HG03469 (cell line): ENCODE measurements around the gene MARCHF3.
"Not testable (repeated sequence)": the region's sequence is repeated elsewhere in the genome, so short reads cannot be mapped to it uniquely, and the experiment has no call there.

Experiments used
- ATAC-seq: cut with Tn5 transposase; IDR thresholded peaks from one replicate; pipeline ENCODE4 v1.9.1; 2021; ENCODE audit warnings: mild to moderate bottlenecking, moderate library complexity, moderate number of reproducible peaks; ENCODE audit not compliant: unreplicated experiment

MARCHF3 gene

GRCh38 chr5:126924331-126925033 lies 105.9 kb downstream of the MARCHF3 start:
- ATAC-seq = no peak

GRCh38 chr5:126921241-126922091 lies 108.9 kb downstream of the MARCHF3 start:
- no peak for ATAC-seq

GRCh38 chr5:126920291-126920690 lies 110.1 kb downstream of the MARCHF3 start:
- no peak for ATAC-seq

- ATAC-seq = no peak
Observed at GRCh38 chr5:126919566-126919965, 110.8 kb downstream of the MARCHF3 start.

- no peak for ATAC-seq
Observed at GRCh38 chr5:126918615-126918957, 111.8 kb downstream of the MARCHF3 start.

- ATAC-seq = no peak
Observed at GRCh38 chr5:126917918-126918614, 112.3 kb downstream of the MARCHF3 start.

- ATAC-seq = no peak
Observed at GRCh38 chr5:126915496-126915895, 114.9 kb downstream of the MARCHF3 start.

- ATAC-seq = no peak
Observed at GRCh38 chr5:126914801-126915436, 115.4 kb downstream of the MARCHF3 start.

- no peak for ATAC-seq
Observed at GRCh38 chr5:126912616-126913200, 117.7 kb downstream of the MARCHF3 start.

GRCh38 chr5:126911986-126912385 lies 118.4 kb downstream of the MARCHF3 start:
- no peak for ATAC-seq

- ATAC-seq = no peak
Observed at GRCh38 chr5:126909856-126910255, 120.5 kb downstream of the MARCHF3 start.

- not testable (repeated sequence) for ATAC-seq
Observed at GRCh38 chr5:126904407-126904806, 126.0 kb downstream of the MARCHF3 start.

- ATAC-seq = no peak
Observed at GRCh38 chr5:126900796-126901195, 129.6 kb downstream of the MARCHF3 start.

GRCh38 chr5:126899476-126899875 lies 130.9 kb downstream of the MARCHF3 start:
- no peak for ATAC-seq

- no peak for ATAC-seq
Observed at GRCh38 chr5:126897851-126898630, 132.3 kb downstream of the MARCHF3 start.

GRCh38 chr5:126896170-126896702 lies 134.1 kb downstream of the MARCHF3 start:
- ATAC-seq = no peak

GRCh38 chr5:126895712-126896111 lies 134.6 kb downstream of the MARCHF3 start:
- not testable (repeated sequence) for ATAC-seq

GRCh38 chr5:126890414-126890813 lies 139.9 kb downstream of the MARCHF3 start:
- ATAC-seq = not testable (repeated sequence)

- ATAC-seq = no peak
Observed at GRCh38 chr5:126888175-126888574, 142.2 kb downstream of the MARCHF3 start.
